Choroid plexus epithelial cell (primary cell): ENCODE measurements around the gene CCNQ.

Experiments
- DNase-seq: peaks from one replicate; pipeline ENCODE4 v3.0.0-alpha.2; 2010; ENCODE audit warnings: low read depth
- H3K4me3 ChIP-seq: 2 replicates; pipeline ENCODE4 v1.5.1; 2011; ENCODE audit warnings: low read depth, mild to moderate bottlenecking, control low read depth, low read length, moderate library complexity
- CTCF ChIP-seq: conservative IDR thresholded peaks from 2 replicates; pipeline ENCODE4 v1.5.1; 2011; ENCODE audit warnings: low read depth, mild to moderate bottlenecking, control low read depth, inconsistent platforms, low read length, moderate library complexity

Gene CCNQ

DNA sequence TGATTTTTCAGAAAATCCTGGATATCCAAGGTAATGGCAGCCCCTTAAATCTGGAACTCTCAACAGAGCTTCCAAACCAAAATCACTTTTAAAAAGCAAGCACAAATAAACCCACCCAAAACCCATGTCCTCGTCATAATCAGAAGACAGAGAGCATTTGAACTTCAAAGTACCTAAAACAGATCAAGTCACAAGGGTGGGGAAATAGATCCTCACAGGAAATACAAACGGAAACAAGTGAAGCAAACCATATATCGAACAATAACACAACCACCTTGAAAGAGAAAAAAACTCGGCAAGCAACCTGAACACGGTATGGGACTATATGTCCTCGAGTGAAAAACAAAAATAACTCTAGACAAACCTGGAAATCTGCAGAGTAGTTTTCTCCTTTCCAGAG is 15.9 kb upstream of the CCNQ start:
- TF ChIP-seq CTCF, result no peak
- DNase-seq, result no peak
- no peak overlapping the region for H3K4me3 ChIP-seq

DNA sequence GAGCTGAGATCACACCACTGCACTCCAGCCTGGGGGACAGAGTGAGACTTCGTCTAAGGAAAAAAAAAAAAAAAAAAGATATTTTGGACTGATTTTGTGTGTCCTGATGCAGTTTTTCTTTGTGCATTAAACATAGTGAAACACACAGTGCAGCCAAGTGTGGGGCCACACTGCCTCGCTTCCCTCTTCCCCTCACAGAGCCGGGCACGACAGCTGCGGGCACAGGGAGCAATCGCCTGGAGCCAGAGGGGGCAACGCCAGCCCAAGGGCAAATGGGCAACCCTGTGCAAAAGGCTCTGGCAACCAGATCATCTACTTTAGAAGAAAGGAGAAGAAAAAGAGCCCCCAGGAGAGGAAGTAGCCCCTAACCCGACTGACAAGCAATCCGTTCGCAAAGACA is 13.5 kb upstream of the CCNQ start:
- H3K4me3 ChIP-seq, result no peak overlapping the region
- no peak for TF ChIP-seq CTCF
- DNase-seq, result no peak

DNA sequence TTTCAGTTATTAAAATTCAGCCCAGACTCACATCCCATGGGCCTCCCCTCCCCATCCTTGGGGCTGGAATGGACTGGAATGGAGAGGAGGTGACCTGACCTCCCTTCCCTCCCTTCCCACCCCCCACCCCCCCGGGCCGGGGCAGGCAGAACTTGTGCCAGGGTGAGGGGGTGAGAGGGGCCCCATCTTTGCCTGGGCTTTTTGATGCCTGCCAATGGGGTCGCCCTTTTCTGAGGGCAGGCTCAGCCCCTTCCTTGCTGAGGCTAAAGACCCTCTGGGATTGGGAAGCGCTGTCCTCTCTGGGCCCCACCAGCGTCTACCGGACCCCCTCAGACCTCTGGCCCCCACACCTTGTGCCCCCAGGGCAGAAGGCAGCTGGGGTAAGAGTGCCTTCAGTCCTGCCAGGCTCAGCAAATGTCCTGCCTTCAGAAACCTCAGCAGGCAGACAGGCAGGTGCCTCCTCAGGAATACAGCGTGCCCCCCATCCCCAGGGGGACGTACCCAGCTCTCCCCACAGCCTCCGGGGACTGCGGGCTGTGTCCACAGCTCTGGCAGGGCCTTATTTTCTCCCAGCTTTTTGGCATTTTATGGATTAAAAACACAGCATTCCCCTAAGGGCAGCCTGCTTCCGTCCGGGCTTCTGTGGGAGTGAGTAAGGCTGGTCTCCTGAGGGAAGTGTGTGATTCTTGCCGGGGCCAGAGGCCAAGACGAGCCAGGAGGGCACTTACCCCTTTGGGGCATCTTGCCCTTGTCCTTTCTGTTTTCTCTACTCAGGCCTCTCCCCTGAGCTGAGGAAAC is 12.6 kb upstream of the CCNQ start:
- TF ChIP-seq CTCF, result no peak
- DNase-seq, result no peak
- no peak overlapping the region for H3K4me3 ChIP-seq

GRCh38 chrX:153610836-153611213 is 11.9 kb upstream of the CCNQ start:
- TF ChIP-seq CTCF, result no peak
- DNase-seq, result no peak
- no peak overlapping the region for H3K4me3 ChIP-seq

GRCh38 chrX:153609917-153610835 is 11.2 kb upstream of the CCNQ start:
- peak overlapping the region; percentile 35 for H3K4me3 ChIP-seq
- peak; percentile 75 for TF ChIP-seq CTCF
- DNase-seq, result peak; percentile 73

GRCh38 chrX:153608806-153609205 is 9.9 kb upstream of the CCNQ start:
- no peak for TF ChIP-seq CTCF
- DNase-seq, result no peak
- no peak overlapping the region for H3K4me3 ChIP-seq
